Cardiac septum (tissue), 1 donor: ENCODE results near the gene HMGCL. TPM values are rescaled to one million over a fixed set of nuclear protein-coding genes. Genes with fewer than 3 reads are reported as not detected.
"Not testable (repeated sequence)": the region's sequence is repeated elsewhere in the genome, so short reads cannot be mapped to it uniquely, and the experiment has no call there.

ENCODE experiments used
- DNase-seq: peaks from one replicate; pipeline ENCODE4 v3.0.0-alpha.2; 2020; ENCODE audit warnings: low spot score
- intact Hi-C: fragments of 100-400 bp; cut with DNase I; formaldehyde crosslinking; loops from one replicate; pipeline ENCODE4 v1.14.0; 2022
- total RNA-seq: library from RNA; stranded (reverse); fragmentation: NEBNext Ultra II Directional; extraction: Animal tissue kit (Norgen Biotek cat#: 25700); gene quantifications from one replicate; pipeline ENCODE4 v1.2.1, GENCODE V29; 2021
- donor health status: DM: no; HTN: no; CAD: no.

HMGCL gene
- total RNA-seq, 1 donor from 2014 or later = 27.9 TPM

- DNase-seq = peak; percentile 98
- intact Hi-C loops = loop anchor here (1.0 to 5.0 kb wide), 3 partner anchors 9 to 36 kb away; partner anchors contain the start of genes GALE and HMGCL
These were observed 34.3 kb downstream of the HMGCL start, which contains the start of gene LYPLA2 for GRCh38 chr1:23790696-23791515. Gene LYPLA2, plus strand, starts transcription at chr1:23791145. Its CDS starts 1,538 bp downstream, at chr1:23792683.

DNA sequence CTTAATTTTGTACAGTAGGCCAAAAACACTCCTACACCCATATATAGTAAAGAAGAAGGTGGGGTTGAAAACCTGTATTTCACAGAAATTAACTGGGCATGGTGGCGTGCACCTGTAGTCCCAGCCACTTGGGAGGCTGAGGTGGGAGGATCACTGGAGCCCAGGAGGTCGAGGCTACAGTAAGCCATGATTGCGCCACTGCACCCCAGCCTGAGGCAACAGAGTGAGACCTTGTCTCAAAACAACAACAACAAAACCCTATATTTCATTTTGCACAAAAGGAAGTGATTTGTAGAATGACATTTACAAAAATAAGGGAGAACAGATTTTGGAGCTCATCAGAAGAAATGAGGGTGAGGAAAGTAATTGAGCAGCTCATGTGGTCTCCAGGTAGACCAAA lies 36.5 kb downstream of the HMGCL start:
- DNase-seq = peak; percentile 56
- intact Hi-C loops = no loop called here

- intact Hi-C loops = no loop called here
- DNase-seq = no peak
These were observed 37.5 kb downstream of the HMGCL start for GRCh38 chr1:23787701-23788100.

DNA sequence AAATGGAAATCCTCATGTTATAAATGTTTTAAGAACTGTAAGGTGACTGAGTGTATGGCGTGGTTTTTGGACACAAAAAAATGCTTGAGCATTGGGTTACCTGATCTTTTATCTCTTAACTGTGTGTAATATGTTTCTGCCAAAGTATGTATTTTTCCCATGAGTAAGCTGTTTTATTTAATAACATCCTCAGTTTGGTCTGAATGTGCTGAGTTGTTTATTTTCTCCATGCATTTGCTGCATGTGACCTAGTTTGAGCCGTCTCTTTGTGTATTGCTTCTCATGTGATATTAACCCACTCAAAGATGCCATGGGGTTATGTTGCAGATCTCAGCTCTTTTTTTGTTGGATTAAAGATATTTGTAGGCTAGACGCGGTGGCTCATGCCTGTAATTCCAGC lies 40.4 kb downstream of the HMGCL start:
- no peak for DNase-seq
- intact Hi-C loops = no loop called here

GRCh38 chr1:23783141-23783540 lies 42.1 kb downstream of the HMGCL start:
- intact Hi-C loops, DNase-seq: not testable (repeated sequence)

DNA sequence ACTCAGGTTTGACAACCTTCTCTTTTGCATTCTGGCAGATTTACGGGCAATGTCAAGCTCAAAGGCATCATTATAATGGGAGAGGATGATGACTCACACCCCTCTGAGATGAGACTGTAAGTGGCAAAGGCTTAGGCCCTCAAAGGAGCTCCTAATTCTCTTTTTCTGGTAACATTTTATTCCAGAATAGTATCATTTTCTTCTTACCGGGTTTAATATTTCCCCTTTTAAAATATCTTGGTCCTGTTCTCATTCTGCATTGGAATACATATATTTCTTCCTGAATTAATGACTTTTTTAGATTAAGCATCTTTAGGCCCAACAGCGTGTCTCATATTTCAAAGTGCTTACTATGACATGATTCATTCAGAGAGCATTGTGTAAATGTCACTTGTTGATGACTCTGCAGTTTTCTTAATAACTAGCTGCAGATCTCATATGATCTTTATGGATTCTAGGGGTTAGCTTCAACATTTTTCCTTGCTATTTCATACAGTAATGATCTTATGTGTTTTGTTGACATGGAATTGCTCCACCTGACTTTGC lies 45.3 kb downstream of the HMGCL start:
- no peak for DNase-seq
- intact Hi-C loops = no loop called here

GRCh38 chr1:23777979-23778814 lies 47.0 kb downstream of the HMGCL start, which contains the start of gene PITHD1:
Gene PITHD1, plus strand, starts transcription at chr1:23778418. Its CDS starts 98 bp downstream, at chr1:23778516.
- DNase-seq = peak; percentile 91
- intact Hi-C loops = loop anchor here (2.0 kb wide), 1 partner anchor 13 kb away; the partner anchor contains the start of gene LYPLA2

GRCh38 chr1:23776217-23776616 lies 49.0 kb downstream of the HMGCL start:
- intact Hi-C loops = loop anchor here (2.0 kb wide), 1 partner anchor 15 kb away; the partner anchor contains the start of gene LYPLA2

GRCh38 chr1:23774174-23774880 lies 50.9 kb downstream of the HMGCL start:
- no peak for DNase-seq
- intact Hi-C loops = loop anchor here (5.0 kb wide), 2 partner anchors 93 to 143 kb away; partner anchors contain the start of gene FUCA1

More at GRCh38 chr1:23776217-23776616, 49.0 kb downstream of the HMGCL start:
- no peak for DNase-seq

- intact Hi-C loops = loop anchor here (5.0 kb wide), 2 partner anchors 94 to 144 kb away; partner anchors contain the start of gene FUCA1
- DNase-seq = no peak
These were observed 52.4 kb downstream of the HMGCL start for GRCh38 chr1:23772854-23773242.

DNA sequence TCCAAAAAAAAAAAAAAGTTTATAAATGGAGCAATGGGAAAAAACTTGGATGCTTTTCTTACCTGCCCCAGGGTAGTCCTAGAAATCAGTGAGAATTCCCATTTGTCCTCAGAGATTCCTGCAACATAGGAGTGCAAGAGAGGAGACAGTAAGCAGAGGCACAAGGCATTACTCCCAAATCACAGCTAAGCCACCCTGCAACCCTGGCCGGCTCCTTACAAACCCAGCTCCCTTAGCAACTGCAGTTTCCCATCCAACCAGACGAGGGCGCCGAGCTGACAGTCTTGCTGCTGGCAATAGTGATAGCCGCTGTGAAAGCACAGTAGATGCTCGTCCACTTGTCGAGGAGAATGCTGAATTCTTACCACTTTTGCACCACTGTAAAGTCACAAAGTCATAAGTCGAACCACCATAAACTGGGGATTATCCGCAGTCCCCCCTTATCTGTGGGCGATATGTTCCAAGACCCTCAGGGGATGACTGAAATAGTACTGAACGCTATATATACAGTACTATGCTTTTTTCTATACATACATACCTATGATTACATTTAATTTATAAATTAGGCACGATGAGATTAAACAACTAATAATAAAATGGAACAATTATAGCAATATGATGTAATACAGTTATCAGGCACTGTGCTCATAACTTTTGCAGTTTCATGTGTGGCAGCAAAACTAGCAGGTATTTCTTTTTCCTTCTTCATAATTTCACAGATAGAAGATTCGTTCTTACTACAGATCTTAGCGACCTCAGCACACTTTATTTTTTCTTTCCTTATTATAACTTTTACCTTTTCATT lies 53.0 kb downstream of the HMGCL start:
- intact Hi-C loops = loop anchor here (5.0 kb wide), 2 partner anchors 95 to 145 kb away; partner anchors contain the start of gene FUCA1
- peak; percentile 94 for DNase-seq

GRCh38 chr1:23768733-23769132 lies 56.5 kb downstream of the HMGCL start:
- DNase-seq = no peak
- intact Hi-C loops = no loop called here

GRCh38 chr1:23763041-23763577 lies 62.1 kb downstream of the HMGCL start:
- intact Hi-C loops = no loop called here
- no peak for DNase-seq

DNA sequence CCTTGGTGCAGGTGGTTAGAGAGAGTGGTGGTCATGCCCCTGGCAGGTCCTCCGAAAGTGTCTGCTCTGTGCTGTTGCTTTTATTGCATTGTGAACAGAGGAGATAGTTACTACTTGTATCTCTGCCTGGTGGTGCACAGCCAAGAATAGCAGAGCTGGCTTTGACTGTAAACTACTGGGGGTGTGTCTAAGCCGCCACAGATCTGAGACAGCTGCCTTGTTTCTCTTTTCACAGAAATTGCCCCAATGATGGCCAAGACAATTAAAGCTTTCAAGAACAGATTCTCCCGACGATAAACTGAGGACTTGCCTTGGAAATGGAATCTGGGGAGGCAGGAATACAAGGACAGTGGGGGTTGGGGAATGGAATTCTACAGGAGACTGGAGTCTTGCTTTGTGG lies 66.0 kb downstream of the HMGCL start:
- intact Hi-C loops = no loop called here
- DNase-seq = no peak

DNA sequence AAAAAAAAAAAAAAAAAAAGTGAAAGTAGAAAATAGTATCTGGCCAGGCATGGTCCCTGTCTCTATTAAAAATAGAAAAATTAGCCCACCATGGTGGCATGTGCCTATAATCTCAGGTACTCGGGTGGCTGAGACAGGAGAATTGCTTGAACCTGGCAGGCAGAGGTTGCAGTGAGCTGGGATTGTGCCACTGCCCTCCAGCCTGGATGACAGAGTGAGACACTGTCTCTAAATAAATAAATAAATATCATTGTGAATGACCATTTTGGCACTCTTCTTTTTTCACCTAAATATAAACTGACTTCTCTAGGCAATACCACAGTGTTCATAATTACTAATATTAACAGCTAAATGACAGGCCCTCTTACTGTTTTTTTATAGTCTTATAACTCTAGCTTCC lies 67.4 kb downstream of the HMGCL start:
- no peak for DNase-seq
- intact Hi-C loops = no loop called here

GRCh38 chr1:23756676-23757075 lies 68.6 kb downstream of the HMGCL start:
- intact Hi-C loops = no loop called here
- no peak for DNase-seq

DNA sequence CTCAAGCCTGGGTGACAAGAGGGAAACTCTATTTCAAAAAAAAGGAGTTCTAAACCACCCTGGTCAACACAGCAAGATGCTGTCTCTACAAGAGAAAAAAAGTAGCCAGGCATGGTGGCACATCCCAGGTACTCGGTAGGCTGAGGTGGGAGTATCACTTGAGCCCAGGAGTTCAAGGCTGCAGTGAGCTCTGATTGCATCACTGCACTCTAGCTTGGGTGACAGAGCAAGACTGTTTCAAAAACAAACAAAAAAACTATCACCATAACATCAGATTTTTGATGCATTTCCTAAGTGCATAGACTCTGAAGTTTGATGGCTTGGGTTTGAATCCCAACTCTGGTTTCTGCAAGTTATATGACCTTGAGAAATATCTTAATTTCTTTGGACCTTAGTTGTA lies 72.3 kb downstream of the HMGCL start:
- intact Hi-C loops = no loop called here
- no peak for DNase-seq
